ENCODE measurements around the gene RBM20. TPM values are rescaled to one million over a fixed set of nuclear protein-coding genes. Genes with fewer than 3 reads are reported as not detected.
A peak's percentile ranks its signal among the peaks of the same experiment; 100 is the strongest.

RBM20 gene
- total RNA-seq, 1 donor from 2014 or later, result 0.32 TPM

DNA sequence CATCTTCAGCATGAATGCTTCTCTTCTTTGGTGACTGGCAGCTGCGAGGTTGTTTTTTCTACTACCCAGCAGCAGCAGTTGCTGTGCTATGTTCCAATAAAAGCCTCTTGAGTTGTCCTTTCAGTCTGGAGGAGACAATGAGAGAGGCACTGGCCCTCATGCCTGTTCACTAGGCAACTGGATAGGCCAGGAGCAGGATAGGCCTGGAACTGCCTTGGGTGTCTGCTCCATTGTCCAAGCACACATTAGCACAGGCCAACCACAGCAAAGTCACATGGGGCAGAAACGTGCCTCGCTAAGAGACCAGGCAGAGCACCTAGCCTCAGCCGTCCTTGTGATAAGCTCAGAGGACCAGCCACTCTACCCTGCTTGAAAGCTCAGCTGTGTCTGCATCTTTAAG lies 150.7 kb downstream of the RBM20 start:
- Histone ChIP-seq H4K20me1 (ENCODE audit: low read depth) (no peaks in the 10 kb centered on the region), H3K4me3 (no peak overlapping the region), H3K36me3 (no peaks in the 10 kb centered on the region), H3K4me1 (peaks cover 32% of the 10 kb centered on the region), H3K4me2 (peak overlapping the region; percentile 37), H3K9me3 (ENCODE audit: low read depth) (no peaks in the 10 kb centered on the region), H3F3A (ENCODE audit: low read depth) (peaks cover 21% of the 10 kb centered on the region), H3K79me2 (ENCODE audit: low read depth) (no peaks in the 10 kb centered on the region), H3K27me3 (no peaks in the 10 kb centered on the region), H2AFZ (replicated peaks) (peak overlapping the region; percentile 38), H3K27ac (peak overlapping the region; percentile 31), H3K9ac (no peak overlapping the region)
- Mint-ChIP-seq H3K36me3 (no peaks in the 10 kb centered on the region), H3K4me3 (no peak overlapping the region), H3K27me3 (ENCODE audit: insufficient read depth, low read depth) (no peaks in the 10 kb centered on the region), H3K9me3 (no peaks in the 10 kb centered on the region), H3K4me1 (peaks cover 28% of the 10 kb centered on the region), H3K27ac (peak overlapping the region; percentile 58)
- no peak for TF ChIP-seq EZH2 (IDR thresholded peaks at IDR 0.05)
- no peak for TF ChIP-seq EZH2phosphoT487 (IDR thresholded peaks at IDR 0.05)
- TF ChIP-seq, protein P1, sequence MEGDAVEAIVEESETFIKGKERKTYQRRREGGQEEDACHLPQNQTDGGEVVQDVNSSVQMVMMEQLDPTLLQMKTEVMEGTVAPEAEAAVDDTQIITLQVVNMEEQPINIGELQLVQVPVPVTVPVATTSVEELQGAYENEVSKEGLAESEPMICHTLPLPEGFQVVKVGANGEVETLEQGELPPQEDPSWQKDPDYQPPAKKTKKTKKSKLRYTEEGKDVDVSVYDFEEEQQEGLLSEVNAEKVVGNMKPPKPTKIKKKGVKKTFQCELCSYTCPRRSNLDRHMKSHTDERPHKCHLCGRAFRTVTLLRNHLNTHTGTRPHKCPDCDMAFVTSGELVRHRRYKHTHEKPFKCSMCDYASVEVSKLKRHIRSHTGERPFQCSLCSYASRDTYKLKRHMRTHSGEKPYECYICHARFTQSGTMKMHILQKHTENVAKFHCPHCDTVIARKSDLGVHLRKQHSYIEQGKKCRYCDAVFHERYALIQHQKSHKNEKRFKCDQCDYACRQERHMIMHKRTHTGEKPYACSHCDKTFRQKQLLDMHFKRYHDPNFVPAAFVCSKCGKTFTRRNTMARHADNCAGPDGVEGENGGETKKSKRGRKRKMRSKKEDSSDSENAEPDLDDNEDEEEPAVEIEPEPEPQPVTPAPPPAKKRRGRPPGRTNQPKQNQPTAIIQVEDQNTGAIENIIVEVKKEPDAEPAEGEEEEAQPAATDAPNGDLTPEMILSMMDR (IDR thresholded peaks at IDR 0.05), result no peak
- DNase-seq (ENCODE audit: low spot score), result peak; percentile 78

DNA sequence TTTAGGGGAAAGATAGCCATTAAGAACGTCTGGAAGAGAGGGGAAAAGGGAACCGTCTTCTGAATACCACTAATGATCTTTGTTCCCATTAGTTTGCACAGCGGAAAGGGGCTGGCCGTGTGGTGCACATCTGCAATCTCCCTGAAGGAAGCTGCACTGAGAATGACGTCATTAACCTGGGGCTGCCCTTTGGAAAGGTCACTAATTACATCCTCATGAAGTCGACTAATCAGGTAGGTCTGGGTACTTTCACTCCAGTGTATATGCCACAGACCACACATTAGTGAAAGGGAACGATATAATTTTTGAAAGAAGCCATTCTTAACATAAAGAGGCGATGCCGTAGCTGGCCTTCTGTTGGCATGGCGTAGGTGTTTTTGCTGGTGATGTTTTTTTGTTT lies 153.3 kb downstream of the RBM20 start:
- no peaks in the 10 kb centered on the region for H3K36me3 Mint-ChIP-seq
- H3K4me1 Mint-ChIP-seq, result peaks cover 24% of the 10 kb centered on the region
- H2AFZ ChIP-seq (replicated peaks), result no peak overlapping the region
- no peak overlapping the region for H3K4me3 Mint-ChIP-seq
- no peak overlapping the region for H3K4me3 ChIP-seq
- no peaks in the 10 kb centered on the region for H4K20me1 ChIP-seq (ENCODE audit: low read depth)
- no peaks in the 10 kb centered on the region for H3K27me3 Mint-ChIP-seq (ENCODE audit: insufficient read depth, low read depth)
- no peaks in the 10 kb centered on the region for H3K36me3 ChIP-seq
- no peaks in the 10 kb centered on the region for H3K9me3 Mint-ChIP-seq
- H3K9ac ChIP-seq, result no peak overlapping the region
- H3F3A ChIP-seq (ENCODE audit: low read depth), result peaks cover 21% of the 10 kb centered on the region
- no peaks in the 10 kb centered on the region for H3K9me3 ChIP-seq (ENCODE audit: low read depth)
- no peaks in the 10 kb centered on the region for H3K27me3 ChIP-seq
- H3K4me2 ChIP-seq, result no peak overlapping the region
- TF ChIP-seq EZH2phosphoT487 (IDR thresholded peaks at IDR 0.05) (no peak), EZH2 (IDR thresholded peaks at IDR 0.05) (no peak)
- TF ChIP-seq, protein P1 (IDR thresholded peaks at IDR 0.05), result no peak
- no peak overlapping the region for H3K27ac ChIP-seq
- no peaks in the 10 kb centered on the region for H3K79me2 ChIP-seq (ENCODE audit: low read depth)
- H3K4me1 ChIP-seq, result peaks cover 30% of the 10 kb centered on the region
- no peak for DNase-seq (ENCODE audit: low spot score)
- no peak overlapping the region for H3K27ac Mint-ChIP-seq

DNA sequence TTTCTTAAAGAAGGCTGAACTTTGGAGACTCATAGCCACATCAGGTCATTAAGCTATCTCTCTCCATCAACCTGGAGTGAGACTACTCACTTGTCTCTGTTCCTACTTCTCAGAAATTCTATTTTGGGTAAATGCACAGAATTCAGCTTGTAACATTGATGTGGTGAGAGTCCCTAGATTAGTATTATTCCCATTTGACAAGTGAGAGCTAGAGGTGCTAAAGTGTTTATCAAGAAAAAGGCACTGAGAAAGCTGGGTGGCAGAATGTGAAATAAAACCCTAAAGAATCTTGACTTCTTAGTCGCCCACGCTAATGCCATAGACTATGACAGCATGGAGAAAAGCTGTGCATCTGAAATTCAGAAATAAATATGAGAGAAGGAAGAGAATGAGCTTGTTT lies 154.2 kb downstream of the RBM20 start:
- Histone ChIP-seq H3K27ac (no peak overlapping the region), H3K27me3 (no peaks in the 10 kb centered on the region), H3F3A (ENCODE audit: low read depth) (peaks cover 21% of the 10 kb centered on the region), H3K4me3 (no peak overlapping the region), H3K79me2 (ENCODE audit: low read depth) (no peaks in the 10 kb centered on the region), H3K4me2 (no peak overlapping the region), H3K4me1 (peaks cover 27% of the 10 kb centered on the region), H3K9ac (no peak overlapping the region), H2AFZ (replicated peaks) (no peak overlapping the region), H4K20me1 (ENCODE audit: low read depth) (no peaks in the 10 kb centered on the region), H3K9me3 (ENCODE audit: low read depth) (no peaks in the 10 kb centered on the region), H3K36me3 (no peaks in the 10 kb centered on the region)
- TF ChIP-seq, protein P1 (IDR thresholded peaks at IDR 0.05), result no peak
- no peak for TF ChIP-seq EZH2phosphoT487 (IDR thresholded peaks at IDR 0.05)
- TF ChIP-seq EZH2 (IDR thresholded peaks at IDR 0.05), result no peak
- Mint-ChIP-seq H3K27ac (no peak overlapping the region), H3K9me3 (no peaks in the 10 kb centered on the region), H3K4me1 (peaks cover 20% of the 10 kb centered on the region), H3K4me3 (no peak overlapping the region), H3K36me3 (no peaks in the 10 kb centered on the region), H3K27me3 (ENCODE audit: insufficient read depth, low read depth) (peaks cover 2% of the 10 kb centered on the region)
- DNase-seq (ENCODE audit: low spot score), result no peak

Data from neural progenitor cell (in vitro differentiated cells).